GM10266 (cell line): ENCODE measurements around the gene FRMD4A.
"Not testable (repeated sequence)": the region's sequence is repeated elsewhere in the genome, so short reads cannot be mapped to it uniquely, and the experiment has no call there.

ENCODE experiments used
- DNase-seq: peaks from one replicate; pipeline ENCODE4 v3.0.0; 2012; ENCODE audit errors: extremely low spot score
- TF ChIP-seq, protein P1 (sequence below): IDR thresholded peaks from 2 replicates; pipeline ENCODE4 v1.5.1; 2012; ENCODE audit warnings: mild to moderate bottlenecking, low read depth; ENCODE audit not compliant: control insufficient read depth, insufficient read depth; ENCODE audit errors: missing control alignments

The FRMD4A gene

DNA sequence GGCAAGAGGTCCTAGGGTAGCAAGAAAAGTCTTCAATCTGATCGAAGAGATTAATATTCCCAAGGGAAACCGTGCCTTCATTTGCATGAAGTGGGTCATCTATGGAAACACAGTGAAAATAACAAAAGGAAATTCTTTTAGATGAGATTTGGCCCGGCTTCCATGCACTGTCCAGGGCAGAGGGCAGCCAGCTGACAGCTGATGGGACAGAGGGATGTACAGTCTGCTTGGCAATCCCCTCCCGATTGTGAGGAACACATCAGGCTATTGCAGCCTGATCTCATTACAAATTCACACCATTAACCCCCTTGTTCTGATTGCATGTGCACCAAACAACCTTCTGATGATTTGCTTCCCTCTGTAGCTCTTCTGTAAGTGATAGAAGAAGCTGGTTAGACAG is 105.3 kb downstream of the FRMD4A start:
- TF ChIP-seq, protein P1, sequence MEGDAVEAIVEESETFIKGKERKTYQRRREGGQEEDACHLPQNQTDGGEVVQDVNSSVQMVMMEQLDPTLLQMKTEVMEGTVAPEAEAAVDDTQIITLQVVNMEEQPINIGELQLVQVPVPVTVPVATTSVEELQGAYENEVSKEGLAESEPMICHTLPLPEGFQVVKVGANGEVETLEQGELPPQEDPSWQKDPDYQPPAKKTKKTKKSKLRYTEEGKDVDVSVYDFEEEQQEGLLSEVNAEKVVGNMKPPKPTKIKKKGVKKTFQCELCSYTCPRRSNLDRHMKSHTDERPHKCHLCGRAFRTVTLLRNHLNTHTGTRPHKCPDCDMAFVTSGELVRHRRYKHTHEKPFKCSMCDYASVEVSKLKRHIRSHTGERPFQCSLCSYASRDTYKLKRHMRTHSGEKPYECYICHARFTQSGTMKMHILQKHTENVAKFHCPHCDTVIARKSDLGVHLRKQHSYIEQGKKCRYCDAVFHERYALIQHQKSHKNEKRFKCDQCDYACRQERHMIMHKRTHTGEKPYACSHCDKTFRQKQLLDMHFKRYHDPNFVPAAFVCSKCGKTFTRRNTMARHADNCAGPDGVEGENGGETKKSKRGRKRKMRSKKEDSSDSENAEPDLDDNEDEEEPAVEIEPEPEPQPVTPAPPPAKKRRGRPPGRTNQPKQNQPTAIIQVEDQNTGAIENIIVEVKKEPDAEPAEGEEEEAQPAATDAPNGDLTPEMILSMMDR, result no peak
- no peak for DNase-seq

DNA sequence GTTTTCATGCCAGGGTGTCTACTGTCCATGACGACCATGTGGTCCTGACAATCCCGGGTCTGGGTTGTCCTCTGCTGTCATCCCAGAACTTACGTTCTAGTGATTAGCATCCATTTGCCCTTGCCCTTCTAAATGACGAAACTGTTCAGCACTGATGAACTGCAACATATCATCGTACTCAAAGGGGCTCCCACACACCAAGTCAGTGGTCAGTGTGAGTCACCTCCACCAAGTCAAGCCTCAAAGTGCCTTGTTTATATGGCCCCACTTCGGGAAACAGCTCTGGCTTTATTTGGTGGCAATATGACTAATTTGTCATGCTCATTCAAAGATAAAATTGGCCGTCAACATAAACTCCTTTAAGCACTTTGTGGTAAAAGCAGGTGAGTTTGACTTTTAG is 110.7 kb downstream of the FRMD4A start:
- DNase-seq, result no peak
- TF ChIP-seq, protein P1, result no peak

DNA sequence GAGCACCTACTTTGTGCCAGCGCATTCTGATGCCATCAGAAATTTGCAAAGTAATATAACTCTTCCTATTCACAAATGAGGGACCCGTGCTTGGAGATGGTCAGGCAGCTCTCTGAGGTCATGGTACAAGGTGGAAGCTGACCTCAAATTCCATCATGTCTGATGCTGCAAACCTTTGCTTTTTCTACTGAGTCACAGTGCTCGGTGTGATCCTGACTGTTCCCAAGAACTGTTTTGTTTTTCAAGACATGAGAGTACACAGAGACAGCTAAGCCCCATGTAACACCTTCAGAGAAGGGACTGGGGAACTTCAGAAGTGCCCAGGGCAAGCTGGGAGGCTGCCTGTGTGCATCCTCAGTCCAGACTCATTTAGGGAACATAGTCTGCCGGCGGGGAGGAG is 111.3 kb downstream of the FRMD4A start:
- TF ChIP-seq, protein P1, result no peak
- DNase-seq, result no peak

DNA sequence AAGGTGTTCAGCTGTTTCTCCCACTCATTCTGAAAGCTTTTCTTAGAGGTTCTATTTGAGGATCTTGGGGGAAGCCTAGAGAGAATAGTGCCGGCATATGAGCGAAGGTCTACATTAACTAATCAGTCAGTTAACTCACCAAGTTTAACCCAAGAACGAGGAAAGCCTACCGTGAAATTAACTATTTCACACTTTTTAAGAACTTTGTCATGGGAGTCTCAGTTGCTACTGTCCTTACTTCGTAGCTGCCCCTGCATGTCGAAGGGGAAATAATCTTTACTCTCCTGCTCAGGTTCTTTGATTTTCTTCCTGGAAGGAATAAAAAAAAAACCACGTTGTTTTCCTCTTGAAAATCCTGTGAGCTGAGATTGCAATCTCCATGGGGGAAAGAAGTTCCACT is 115.1 kb downstream of the FRMD4A start:
- no peak for DNase-seq
- TF ChIP-seq, protein P1, result no peak

DNA sequence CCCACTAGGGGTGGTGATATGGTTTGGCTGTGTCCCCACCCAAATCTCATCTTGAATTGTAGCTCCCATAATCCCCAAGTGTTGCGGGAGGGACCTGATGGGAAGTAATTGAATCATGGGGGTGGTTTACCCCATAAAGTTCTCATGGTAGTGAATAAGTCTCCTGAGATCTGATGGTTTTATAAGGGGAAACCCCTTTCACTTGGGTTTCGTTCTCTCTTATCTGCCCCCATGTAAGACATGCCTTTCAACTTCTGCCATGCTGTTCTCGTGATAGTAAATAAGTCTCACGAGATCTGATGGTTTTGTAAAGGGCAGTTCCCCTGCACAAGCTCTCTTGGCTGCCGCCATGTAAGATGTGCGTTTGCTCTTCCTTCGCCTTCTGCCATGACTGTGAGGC is 117.0 kb downstream of the FRMD4A start:
- not testable (repeated sequence) for DNase-seq

DNA sequence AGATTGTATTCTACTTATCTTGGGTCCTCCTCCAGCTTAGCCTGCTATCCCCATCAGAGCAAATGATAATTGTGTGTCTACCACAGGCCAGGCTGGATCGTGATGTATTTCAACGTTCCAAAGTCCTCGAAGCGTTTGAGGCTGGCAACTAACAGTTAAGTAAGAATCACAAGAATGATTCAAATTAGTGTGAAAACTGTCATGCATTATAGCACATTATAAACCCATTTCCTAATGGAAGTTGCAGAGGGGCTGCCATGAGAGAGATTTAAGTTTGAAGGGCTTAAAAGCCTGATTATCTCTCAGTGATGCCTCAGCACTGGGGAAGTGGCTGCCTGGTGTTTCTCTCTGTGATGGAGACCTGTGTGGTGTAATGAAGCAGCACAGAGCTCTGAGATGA is 119.1 kb downstream of the FRMD4A start:
- TF ChIP-seq, protein P1, result no peak

DNA sequence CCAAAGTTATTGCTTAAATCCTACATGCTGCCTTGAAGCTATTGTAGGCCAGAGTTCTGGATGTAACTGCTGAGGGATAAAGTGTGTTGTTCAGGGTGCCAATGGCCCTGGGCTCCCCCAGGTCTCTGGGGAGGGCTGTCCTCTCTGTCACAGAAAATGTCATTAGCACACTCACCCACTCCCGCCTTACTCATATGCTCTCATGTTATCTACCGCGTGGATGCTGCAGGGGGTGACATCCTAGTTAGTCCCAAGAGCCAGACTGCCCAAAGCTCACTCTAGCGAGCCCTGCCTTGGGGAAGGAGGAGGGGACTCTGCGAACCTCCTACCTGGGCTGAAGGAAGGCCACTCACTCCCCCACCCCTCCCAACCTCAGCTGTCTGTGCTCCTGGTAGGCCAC is 122.5 kb downstream of the FRMD4A start:
- TF ChIP-seq, protein P1, result no peak
- no peak for DNase-seq

More for the DNA sequence above, 119.1 kb downstream of the FRMD4A start:
- no peak for DNase-seq

DNA sequence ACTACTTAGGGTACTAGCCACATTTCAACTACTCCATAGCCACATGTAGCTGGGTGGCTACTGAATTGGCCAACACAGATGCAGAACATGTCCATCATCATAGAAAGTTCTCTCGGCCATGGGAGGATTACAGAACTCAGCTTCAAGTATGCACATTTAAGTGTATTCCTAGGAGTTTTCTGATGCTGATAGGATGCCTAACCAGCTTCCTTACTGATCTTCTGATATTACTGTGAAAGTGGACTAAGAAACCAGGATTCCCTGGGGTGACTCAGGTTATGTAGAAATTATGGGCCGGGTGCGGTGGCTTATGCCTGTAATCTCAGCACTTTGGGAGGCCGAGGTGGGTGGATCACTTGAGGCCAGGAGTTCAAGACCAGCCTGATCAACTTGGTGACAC is 125.5 kb downstream of the FRMD4A start:
- TF ChIP-seq, protein P1, result no peak
- no peak for DNase-seq
